ENCODE results near the gene AHRR.

Gene AHRR

DNA sequence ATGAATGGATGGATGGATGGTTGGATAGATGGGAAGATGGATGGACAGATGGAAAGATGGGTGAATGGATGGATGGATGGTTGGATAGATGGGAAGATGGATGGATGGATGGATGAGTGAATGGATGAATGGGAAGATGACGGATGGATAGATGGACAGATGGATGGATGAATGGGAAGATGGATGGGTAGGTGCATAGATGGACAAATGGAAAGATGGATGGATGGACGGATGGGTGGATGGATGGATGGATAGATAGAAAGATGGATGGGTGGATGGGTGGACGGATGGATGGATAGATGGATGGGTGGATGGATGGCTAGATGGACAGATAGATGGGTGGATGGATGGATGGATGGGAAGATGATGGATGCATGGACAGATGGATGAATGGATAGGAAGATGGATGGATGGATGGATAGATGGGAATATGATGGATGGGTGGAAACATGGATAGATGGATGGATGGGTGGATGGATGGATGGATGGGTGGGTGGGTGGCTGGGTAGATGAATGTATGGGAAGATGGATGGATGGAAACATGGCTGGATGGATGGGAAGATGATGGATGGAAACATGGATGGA lies 105.0 kb downstream of the AHRR start:
- Histone ChIP-seq H3K27me3 (ENCODE audit: insufficient read depth, low read length) (no peaks in the 10 kb centered on the region), H3K4me1 (ENCODE audit: insufficient read depth, low read length, severe bottlenecking) (peaks cover 43% of the 10 kb centered on the region), H3K27ac (ENCODE audit: low read depth, low read length, poor library complexity, severe bottlenecking) (no peak overlapping the region), H3K4me3 (ENCODE audit: low read depth, low read length, poor library complexity, severe bottlenecking) (no peak overlapping the region), H3F3A (ENCODE audit: insufficient read depth, low read length) (no peaks in the 10 kb centered on the region), H3K36me3 (ENCODE audit: insufficient read depth, low read length) (peaks cover 14% of the 10 kb centered on the region; the same call in 1 of the 2 replicates), H4K20me1 (ENCODE audit: insufficient read depth, low read length) (no peaks in the 10 kb centered on the region), H3K9ac (ENCODE audit: low read length) (no peak overlapping the region), H3K4me2 (ENCODE audit: low read length) (no peak overlapping the region), H3K9me3 (ENCODE audit: low read length) (no peaks in the 10 kb centered on the region), H3K79me2 (ENCODE audit: insufficient read depth, low read length) (no peaks in the 10 kb centered on the region), H3K9me2 (ENCODE audit: low read depth, low read length) (no peaks in the 10 kb centered on the region), H2AFZ (ENCODE audit: low read length) (no peak overlapping the region)
- TF ChIP-seq CTCF (IDR thresholded peaks at IDR 0.05; ENCODE audit: low read length) = no peak
- TF ChIP-seq EZH2 (IDR thresholded peaks at IDR 0.05; ENCODE audit: borderline replicate concordance, low read length) = no peak

DNA sequence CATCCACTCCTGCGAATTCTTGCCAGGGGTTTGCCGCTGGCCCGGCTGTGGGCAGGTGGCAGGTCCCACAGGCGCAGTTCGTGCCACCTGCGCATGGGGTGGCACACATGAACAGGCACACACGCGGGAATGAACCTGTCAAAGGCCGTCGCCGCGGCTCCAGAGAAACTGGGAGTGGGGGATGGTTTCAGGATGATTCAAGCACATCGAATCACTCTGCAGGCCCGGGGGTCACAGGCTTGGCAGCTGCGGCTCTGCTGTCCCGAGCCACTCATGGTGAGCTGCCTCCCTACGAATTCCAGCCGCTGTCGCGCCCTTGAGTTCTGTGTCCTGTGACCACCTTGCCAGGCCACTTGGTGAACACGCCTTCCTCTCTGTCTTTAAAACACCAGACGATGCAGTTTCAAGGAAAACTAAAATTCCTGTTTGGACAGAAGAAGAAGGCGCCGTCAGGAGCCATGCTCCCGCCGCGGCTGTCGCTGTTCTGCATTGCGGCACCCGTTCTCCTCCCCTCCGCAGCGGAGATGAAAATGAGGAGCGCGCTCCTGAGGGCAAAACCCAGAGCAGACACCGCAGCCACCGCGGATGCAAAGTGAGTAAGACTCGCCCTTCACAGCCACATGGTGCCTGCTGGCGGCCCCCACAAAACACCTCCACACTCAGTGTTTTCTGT lies 106.0 kb downstream of the AHRR start:
- H3K4me3 ChIP-seq (ENCODE audit: low read depth, low read length, poor library complexity, severe bottlenecking) = no peak overlapping the region
- no peaks in the 10 kb centered on the region for H3K9me2 ChIP-seq (ENCODE audit: low read depth, low read length)
- peaks cover 42% of the 10 kb centered on the region for H3K4me1 ChIP-seq (ENCODE audit: insufficient read depth, low read length, severe bottlenecking)
- H3K27ac ChIP-seq (ENCODE audit: low read depth, low read length, poor library complexity, severe bottlenecking) = no peak overlapping the region
- no peak overlapping the region for H3K9ac ChIP-seq (ENCODE audit: low read length)
- no peak overlapping the region for H2AFZ ChIP-seq (ENCODE audit: low read length)
- no peaks in the 10 kb centered on the region for H3K9me3 ChIP-seq (ENCODE audit: low read length)
- no peaks in the 10 kb centered on the region for H3K79me2 ChIP-seq (ENCODE audit: insufficient read depth, low read length)
- no peaks in the 10 kb centered on the region for H4K20me1 ChIP-seq (ENCODE audit: insufficient read depth, low read length)
- H3K27me3 ChIP-seq (ENCODE audit: insufficient read depth, low read length) = no peaks in the 10 kb centered on the region
- no peaks in the 10 kb centered on the region for H3F3A ChIP-seq (ENCODE audit: insufficient read depth, low read length)
- no peak overlapping the region for H3K4me2 ChIP-seq (ENCODE audit: low read length)
- TF ChIP-seq CTCF (IDR thresholded peaks at IDR 0.05; ENCODE audit: low read length) (no peak), EZH2 (IDR thresholded peaks at IDR 0.05; ENCODE audit: borderline replicate concordance, low read length) (no peak)
- H3K36me3 ChIP-seq (ENCODE audit: insufficient read depth, low read length) = peaks cover 14% of the 10 kb centered on the region; the same call in 1 of the 2 replicates

DNA sequence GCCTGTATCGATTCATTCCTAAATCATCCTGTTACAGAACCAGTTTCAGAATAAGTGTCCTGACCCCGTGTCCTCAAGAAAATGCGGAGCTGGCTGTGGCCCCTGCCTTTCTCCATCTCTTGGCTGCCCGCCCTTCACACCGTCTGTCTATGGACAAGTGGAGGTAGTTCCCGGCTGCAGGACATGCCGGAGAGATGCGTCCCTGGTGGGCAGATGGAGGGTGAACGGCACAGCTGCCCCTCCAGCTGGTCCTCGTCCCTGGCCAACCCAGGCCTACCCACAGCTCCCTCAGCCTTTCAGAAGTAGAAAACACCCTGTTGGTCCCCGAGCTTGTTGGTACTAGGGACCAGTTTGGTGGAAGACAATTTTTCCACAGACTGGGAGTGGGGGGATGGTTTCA lies 106.7 kb downstream of the AHRR start:
- no peaks in the 10 kb centered on the region for H3K27me3 ChIP-seq (ENCODE audit: insufficient read depth, low read length)
- peaks cover 14% of the 10 kb centered on the region for H3K36me3 ChIP-seq (ENCODE audit: insufficient read depth, low read length)
- no peaks in the 10 kb centered on the region for H3K9me2 ChIP-seq (ENCODE audit: low read depth, low read length)
- no peaks in the 10 kb centered on the region for H4K20me1 ChIP-seq (ENCODE audit: insufficient read depth, low read length)
- H2AFZ ChIP-seq (ENCODE audit: low read length) = no peak overlapping the region
- no peak overlapping the region for H3K4me3 ChIP-seq (ENCODE audit: low read depth, low read length, poor library complexity, severe bottlenecking)
- H3K9me3 ChIP-seq (ENCODE audit: low read length) = no peaks in the 10 kb centered on the region
- no peak overlapping the region for H3K4me2 ChIP-seq (ENCODE audit: low read length)
- no peaks in the 10 kb centered on the region for H3K79me2 ChIP-seq (ENCODE audit: insufficient read depth, low read length)
- no peak overlapping the region for H3K27ac ChIP-seq (ENCODE audit: low read depth, low read length, poor library complexity, severe bottlenecking)
- no peaks in the 10 kb centered on the region for H3F3A ChIP-seq (ENCODE audit: insufficient read depth, low read length)
- H3K4me1 ChIP-seq (ENCODE audit: insufficient read depth, low read length, severe bottlenecking) = peaks cover 36% of the 10 kb centered on the region
- no peak overlapping the region for H3K9ac ChIP-seq (ENCODE audit: low read length)
- no peak for TF ChIP-seq CTCF (IDR thresholded peaks at IDR 0.05; ENCODE audit: low read length)
- no peak for TF ChIP-seq EZH2 (IDR thresholded peaks at IDR 0.05; ENCODE audit: borderline replicate concordance, low read length)
